Activated CD4-positive, alpha-beta T cell treated with anti-CD3 and anti-CD28 coated beads, Interleukin-2, amount 50 U/mL, for 16 hours (primary cell): ENCODE measurements around the gene GPR37.

Source experiments
- DNase-seq: peaks from one replicate; pipeline ENCODE4 v3.0.0-alpha.2; 2020

The GPR37 gene

GRCh38 chr7:124724079-124724478 is 41.5 kb downstream of the GPR37 start:
- DNase-seq: no peak

GRCh38 chr7:124723012-124723411 is 42.6 kb downstream of the GPR37 start:
- no peak for DNase-seq

GRCh38 chr7:124722292-124722691 is 43.3 kb downstream of the GPR37 start:
- DNase-seq: no peak

GRCh38 chr7:124720195-124720594 is 45.4 kb downstream of the GPR37 start:
- DNase-seq: no peak

GRCh38 chr7:124718032-124718766 is 47.4 kb downstream of the GPR37 start:
- no peak for DNase-seq

- DNase-seq: no peak
These were observed 48.7 kb downstream of the GPR37 start for GRCh38 chr7:124716894-124717293.

GRCh38 chr7:124713086-124713485 is 52.5 kb downstream of the GPR37 start:
- no peak for DNase-seq

- no peak for DNase-seq
These were observed 53.6 kb downstream of the GPR37 start for GRCh38 chr7:124712017-124712416.

- no peak for DNase-seq
These were observed 63.2 kb downstream of the GPR37 start for GRCh38 chr7:124702385-124702784.

- no peak for DNase-seq
These were observed 63.6 kb downstream of the GPR37 start for GRCh38 chr7:124701955-124702354.

- DNase-seq: no peak
These were observed 64.9 kb downstream of the GPR37 start for GRCh38 chr7:124700655-124701054.

- no peak for DNase-seq
These were observed 66.6 kb downstream of the GPR37 start for GRCh38 chr7:124698964-124699363.

GRCh38 chr7:124697746-124698145 is 67.8 kb downstream of the GPR37 start:
- no peak for DNase-seq
